Spleen (tissue), 11 donors: ENCODE measurements around the gene ZNF516. TPM values are rescaled to one million over a fixed set of nuclear protein-coding genes. Genes with fewer than 3 reads are reported as not detected.

ENCODE experiments used
- DNase-seq: peaks from one replicate; pipeline ENCODE4 v3.0.0-alpha.2; 2020
- H3K27ac ChIP-seq, 8 donors: fragments of 200-600 bp; sonication (generic) in 7 of 8; 1 replicate in 4 of 8; 2 replicates in 4 of 8; pipeline versions ENCODE4 v1.5.0 to v1.8.0; 2016 to 2021; ENCODE audit warnings: inconsistent platforms in 4 of 8, mild to moderate bottlenecking in 4 of 8, moderate library complexity in 1 of 8
- H3K27me3 ChIP-seq, 7 donors: fragments of 200-600 bp; sonication (generic) in 6 of 7; replicated peaks in 1 of 7; 1 replicate in 4 of 7; 2 replicates in 3 of 7; pipeline versions ENCODE4 v1.5.0 to v1.8.0; 2016 to 2021; ENCODE audit warnings: inconsistent platforms in 3 of 7, mild to moderate bottlenecking in 1 of 7
- H3K36me3 ChIP-seq, 6 donors: fragments of 200-600 bp; sonication (generic) in 5 of 6; 1 replicate in 4 of 6; 2 replicates in 2 of 6; pipeline versions ENCODE4 v1.5.0 to v1.8.0; 2016 to 2021; ENCODE audit warnings: inconsistent platforms in 2 of 6
- H3K4me1 ChIP-seq, 6 donors: fragments of 200-600 bp; sonication (generic) in 5 of 6; 1 replicate in 3 of 6; 2 replicates in 3 of 6; pipeline versions ENCODE4 v1.5.0 to v1.8.0; 2016 to 2021; ENCODE audit warnings: inconsistent platforms in 3 of 6
- H3K4me3 ChIP-seq, 8 donors: fragments of 200-600 bp; sonication (generic) in 7 of 8; 1 replicate in 4 of 8; 2 replicates in 4 of 8; pipeline versions ENCODE4 v1.5.0 to v1.8.0; 2016 to 2021; ENCODE audit warnings: inconsistent platforms in 4 of 8, mild to moderate bottlenecking in 4 of 8, moderate library complexity in 2 of 8
- H3K9me3 ChIP-seq, 8 donors: fragments of 200-600 bp; sonication (generic) in 7 of 8; 1 replicate in 4 of 8; 2 replicates in 4 of 8; pipeline versions ENCODE4 v1.5.0 to v1.8.0; 2016 to 2021; ENCODE audit warnings: inconsistent platforms in 4 of 8
- POLR2A ChIP-seq, 3 donors: fragments of 450-650 bp; IDR thresholded peaks; one replicate each; pipeline ENCODE4 v1.5.1; 2017; ENCODE audit warnings: antibody characterized with exemption in 3 of 3, mild to moderate bottlenecking in 1 of 3
- POLR2AphosphoS5 ChIP-seq, 3 donors: sonication (generic); formaldehyde crosslinking; IDR thresholded peaks; one replicate each; pipeline ENCODE4 v1.5.1; 2017; ENCODE audit warnings: antibody characterized with exemption in 3 of 3
- WGBS, 5 donors: extraction: QIAGEN DNeasy Blood & Tissue Kit in 3 of 5; methylation state at CpG; one replicate each; pipeline versions ENCODE4 v1.1.5 to v1.1.7; 2013 to 2018; 5-methylcytosine and 5-hydroxymethylcytosine counted together
- intact Hi-C: fragments of 100-400 bp; cut with DNase I; formaldehyde crosslinking; loops from one replicate; pipeline ENCODE4 v1.15.0; 2023; ENCODE audit warnings: low total_unique reads
- polyA plus RNA-seq, 3 donors: library from polyadenylated mRNA; stranded (reverse); fragments of 200-250 nt; gene quantifications; one replicate each; pipeline ENCODE4 v1.2.1, GENCODE V29; 2013
- total RNA-seq, 7 donors: library from RNA; depleted of rRNA in 3 of 7; stranded (reverse); fragments of >200 nt in 3 of 7; fragmentation: NEBNext Ultra II Directional in 4 of 7; extraction: Animal tissue kit (Norgen Biotek cat#: 25700) in 4 of 7; gene quantifications; one replicate each; pipeline versions ENCODE4 v1.1.0 to v1.2.1, GENCODE V29; 2016 to 2021
- TF ChIP-seq, protein P1 (sequence below), 11 experiments: fragments of 200-600 bp in 7 of 11; fragments of 450-650 bp in 4 of 11; sonication (generic) in 4 of 11; IDR thresholded peaks in 8 of 11; conservative IDR thresholded peaks in 3 of 11; 1 replicate in 7 of 11; 2 replicates in 4 of 11; pipeline versions ENCODE4 v1.4.0 to v1.8.0; 2016 to 2021; ENCODE audit warnings: antibody characterized with exemption in 11 of 11, inconsistent platforms in 4 of 11, mild to moderate bottlenecking in 1 of 11
- donor health status: healthy with polysubstance abuse.
- donor health status: DM: no; HTN: no; CAD: no; lungs with moderate emphysema.
- donor health status: DM: no; HTN: no; CAD: no.
- donor health status: Bipolar disorder and iron deficiency.
- donor health status: healthy.
- donor health status: DM: no; HTN: no; CAD: no.
- donor health status: DM: yes; HTN: yes; CAD: no.

Gene ZNF516
- total and polyA plus RNA-seq, 10 donors, result 4.5 to 58.4 (median 40.0) TPM

DNA sequence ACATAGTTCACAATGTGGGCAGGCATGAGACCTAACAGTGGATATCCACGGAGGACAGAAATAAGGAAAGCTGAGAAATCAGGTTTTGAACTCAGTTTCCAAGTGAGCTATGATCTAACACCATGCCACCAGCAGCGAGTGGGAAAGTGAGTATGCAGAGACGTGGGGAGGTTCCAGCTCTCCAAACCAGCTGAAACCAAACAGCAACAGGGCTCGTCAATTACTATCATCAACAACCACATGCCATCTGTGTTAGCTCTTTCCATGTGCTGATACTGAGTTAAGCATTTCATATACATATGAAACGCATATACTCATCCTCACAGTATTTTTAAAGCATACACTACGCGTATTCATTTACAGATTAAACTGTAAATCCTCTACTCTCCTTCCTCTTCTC lies 172.4 kb downstream of the ZNF516 start:
- H3K27ac ChIP-seq, result no peak overlapping the region
- intact Hi-C loops, result no loop called here
- no peaks in the 10 kb centered on the region for H3K36me3 ChIP-seq
- TF ChIP-seq, protein P1, sequence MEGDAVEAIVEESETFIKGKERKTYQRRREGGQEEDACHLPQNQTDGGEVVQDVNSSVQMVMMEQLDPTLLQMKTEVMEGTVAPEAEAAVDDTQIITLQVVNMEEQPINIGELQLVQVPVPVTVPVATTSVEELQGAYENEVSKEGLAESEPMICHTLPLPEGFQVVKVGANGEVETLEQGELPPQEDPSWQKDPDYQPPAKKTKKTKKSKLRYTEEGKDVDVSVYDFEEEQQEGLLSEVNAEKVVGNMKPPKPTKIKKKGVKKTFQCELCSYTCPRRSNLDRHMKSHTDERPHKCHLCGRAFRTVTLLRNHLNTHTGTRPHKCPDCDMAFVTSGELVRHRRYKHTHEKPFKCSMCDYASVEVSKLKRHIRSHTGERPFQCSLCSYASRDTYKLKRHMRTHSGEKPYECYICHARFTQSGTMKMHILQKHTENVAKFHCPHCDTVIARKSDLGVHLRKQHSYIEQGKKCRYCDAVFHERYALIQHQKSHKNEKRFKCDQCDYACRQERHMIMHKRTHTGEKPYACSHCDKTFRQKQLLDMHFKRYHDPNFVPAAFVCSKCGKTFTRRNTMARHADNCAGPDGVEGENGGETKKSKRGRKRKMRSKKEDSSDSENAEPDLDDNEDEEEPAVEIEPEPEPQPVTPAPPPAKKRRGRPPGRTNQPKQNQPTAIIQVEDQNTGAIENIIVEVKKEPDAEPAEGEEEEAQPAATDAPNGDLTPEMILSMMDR (IDR thresholded peaks at IDR 0.05 in 8 of 11, conservative IDR thresholded peaks at IDR 0.05 in 3 of 11), result no peak
- TF ChIP-seq POLR2A (IDR thresholded peaks at IDR 0.05) (no peak), POLR2AphosphoS5 (IDR thresholded peaks at IDR 0.05) (no peak)
- no peak overlapping the region for H3K4me3 ChIP-seq
- H3K9me3 ChIP-seq, result no peaks in the 10 kb centered on the region
- no peaks in the 10 kb centered on the region for H3K4me1 ChIP-seq
- DNase-seq, result no peak
- WGBS, 5 donors, result 83 to 94% (median 87%) methylated on average over 7 of the region's 7 CpGs
- peaks cover 0 to 5% (median 0%) of the 10 kb centered on the region in 7 donors for H3K27me3 ChIP-seq

DNA sequence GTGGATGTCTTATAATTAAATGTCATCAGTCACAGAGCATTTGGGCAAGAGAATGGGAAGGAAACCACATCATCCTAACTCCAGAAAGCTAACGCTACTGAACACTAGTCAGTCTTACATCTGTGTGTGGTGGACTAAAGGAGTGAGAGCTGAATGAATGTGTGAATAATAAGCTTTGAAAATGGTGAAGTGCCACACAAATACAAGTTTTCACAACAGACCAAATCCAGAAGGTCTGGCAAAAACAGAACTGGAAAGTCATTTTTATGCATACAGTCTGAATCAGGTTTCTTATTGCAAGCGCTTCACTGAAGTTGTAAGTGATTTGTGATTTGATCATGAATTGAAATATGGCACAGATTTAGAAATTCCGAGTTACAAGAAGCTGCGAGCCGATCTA lies 175.7 kb downstream of the ZNF516 start:
- Histone ChIP-seq H3K27me3 (no peaks in the 10 kb centered on the region), H3K9me3 (no peaks in the 10 kb centered on the region), H3K27ac (no peak overlapping the region), H3K4me1 (no peaks in the 10 kb centered on the region), H3K4me3 (no peak overlapping the region), H3K36me3 (no peaks in the 10 kb centered on the region)
- intact Hi-C loops, result no loop called here
- TF ChIP-seq, protein P1 (IDR thresholded peaks at IDR 0.05 in 8 of 11, conservative IDR thresholded peaks at IDR 0.05 in 3 of 11), result no peak
- no peak for TF ChIP-seq POLR2A (IDR thresholded peaks at IDR 0.05)
- TF ChIP-seq POLR2AphosphoS5 (IDR thresholded peaks at IDR 0.05), result no peak
- WGBS, 5 donors, result 87 to 90% (median 89%) methylated on average over 5 of the region's 5 CpGs
- no peak for DNase-seq

DNA sequence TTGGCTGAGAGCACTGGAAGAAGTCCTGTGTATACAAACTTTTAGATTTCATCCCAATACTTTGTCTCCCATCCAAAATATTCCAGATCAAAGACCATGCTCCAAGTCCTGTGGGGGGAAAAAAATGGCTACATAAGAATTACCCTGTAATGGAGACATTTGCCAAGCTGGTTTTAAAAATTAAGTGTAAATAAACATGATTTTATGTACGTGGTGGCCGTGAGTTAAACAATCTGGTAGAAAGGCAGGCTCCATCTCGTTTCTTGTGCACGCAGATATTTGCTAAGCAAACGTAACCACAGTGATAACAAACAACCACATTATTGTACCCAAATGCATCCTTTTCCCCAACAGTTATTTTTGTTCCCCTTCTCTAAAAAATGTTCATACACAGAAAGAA lies 176.4 kb downstream of the ZNF516 start:
- no peak overlapping the region for H3K4me3 ChIP-seq
- H3K27me3 ChIP-seq, result no peaks in the 10 kb centered on the region
- no peaks in the 10 kb centered on the region for H3K9me3 ChIP-seq
- H3K36me3 ChIP-seq, result no peaks in the 10 kb centered on the region
- 79 to 91% (median 82%) methylated on average over 5 of the region's 5 CpGs for WGBS, 5 donors
- DNase-seq, result no peak
- no peaks in the 10 kb centered on the region for H3K4me1 ChIP-seq
- intact Hi-C loops, result no loop called here
- H3K27ac ChIP-seq, result no peak overlapping the region
- TF ChIP-seq POLR2A (IDR thresholded peaks at IDR 0.05), result no peak
- TF ChIP-seq, protein P1 (IDR thresholded peaks at IDR 0.05 in 8 of 11, conservative IDR thresholded peaks at IDR 0.05 in 3 of 11), result no peak
- TF ChIP-seq POLR2AphosphoS5 (IDR thresholded peaks at IDR 0.05), result no peak

DNA sequence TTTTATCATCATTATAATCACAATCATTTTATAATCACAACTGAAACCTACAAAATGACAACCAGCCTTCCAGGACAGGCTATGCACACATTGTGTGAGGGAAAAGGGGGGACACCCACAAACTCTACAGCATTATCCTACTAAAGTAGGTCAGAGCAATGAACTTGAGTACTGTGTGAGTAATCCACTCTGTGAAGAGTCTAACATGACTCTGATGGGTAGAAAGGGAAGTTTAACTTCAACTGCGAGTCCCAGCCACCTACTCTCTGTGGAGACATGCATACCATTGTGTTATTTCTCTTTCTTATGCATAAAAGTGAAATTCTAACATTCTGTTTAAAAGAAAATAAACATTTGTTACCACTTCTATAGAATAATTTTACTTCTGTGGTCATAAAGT lies 177.9 kb downstream of the ZNF516 start:
- Histone ChIP-seq H3K9me3 (no peaks in the 10 kb centered on the region), H3K27ac (no peak overlapping the region), H3K4me3 (no peak overlapping the region), H3K36me3 (no peaks in the 10 kb centered on the region), H3K27me3 (no peaks in the 10 kb centered on the region), H3K4me1 (no peaks in the 10 kb centered on the region)
- intact Hi-C loops, result no loop called here
- TF ChIP-seq, protein P1 (IDR thresholded peaks at IDR 0.05 in 8 of 11, conservative IDR thresholded peaks at IDR 0.05 in 3 of 11), result no peak
- TF ChIP-seq POLR2A (IDR thresholded peaks at IDR 0.05) (no peak), POLR2AphosphoS5 (IDR thresholded peaks at IDR 0.05) (no peak)
- no peak for DNase-seq
- WGBS, 5 donors, result 74 to 92% (median 76%) methylated on average over 1 of the region's 1 CpG
